Esophagus squamous epithelium (tissue), 4 donors: ENCODE results near the gene NKAIN4.

Experiments used
- POLR2A ChIP-seq, 4 donors: fragments of 450-650 bp; IDR thresholded peaks; one replicate each; pipeline ENCODE4 v1.6.1; 2017; ENCODE audit warnings: antibody characterized with exemption in 4 of 4, mild to moderate bottlenecking in 4 of 4, moderate library complexity in 3 of 4
- TF ChIP-seq, protein P1 (sequence below), 6 experiments: fragments of 450-650 bp in 4 of 6; fragments of 200-600 bp in 2 of 6; sonication (generic) in 2 of 6; IDR thresholded peaks; one replicate each; pipeline ENCODE4 v1.5.1; 2016 to 2019; ENCODE audit warnings: antibody characterized with exemption in 6 of 6, mild to moderate bottlenecking in 4 of 6, moderate library complexity in 4 of 6

DNA sequence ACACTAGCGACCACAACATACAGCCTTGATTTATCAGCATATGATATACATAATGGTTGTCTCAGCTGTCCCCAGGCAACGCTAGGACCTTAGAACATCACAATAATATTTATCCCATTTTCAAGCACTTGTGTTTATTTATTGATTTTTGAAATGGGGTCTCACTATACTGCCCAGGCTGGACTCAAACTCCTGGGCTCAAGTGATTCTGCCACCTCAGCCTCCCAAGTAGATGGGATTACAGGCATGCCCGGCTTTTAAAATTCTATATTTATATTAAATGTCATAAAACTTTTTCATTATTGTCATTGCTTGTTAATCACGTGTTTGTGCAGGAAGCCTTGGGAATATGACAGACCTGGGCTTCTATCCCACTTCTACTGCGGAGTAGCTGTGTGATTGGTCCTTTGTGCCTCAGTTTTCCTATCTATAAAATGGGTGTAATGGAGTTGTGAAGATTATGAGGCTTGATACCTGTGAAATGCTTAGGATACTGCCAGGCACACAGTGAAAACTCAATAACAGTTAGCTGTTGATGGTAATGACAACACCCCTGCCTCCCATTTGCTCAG is 48.9 kb upstream of the NKAIN4 start:
- TF ChIP-seq, protein P1, sequence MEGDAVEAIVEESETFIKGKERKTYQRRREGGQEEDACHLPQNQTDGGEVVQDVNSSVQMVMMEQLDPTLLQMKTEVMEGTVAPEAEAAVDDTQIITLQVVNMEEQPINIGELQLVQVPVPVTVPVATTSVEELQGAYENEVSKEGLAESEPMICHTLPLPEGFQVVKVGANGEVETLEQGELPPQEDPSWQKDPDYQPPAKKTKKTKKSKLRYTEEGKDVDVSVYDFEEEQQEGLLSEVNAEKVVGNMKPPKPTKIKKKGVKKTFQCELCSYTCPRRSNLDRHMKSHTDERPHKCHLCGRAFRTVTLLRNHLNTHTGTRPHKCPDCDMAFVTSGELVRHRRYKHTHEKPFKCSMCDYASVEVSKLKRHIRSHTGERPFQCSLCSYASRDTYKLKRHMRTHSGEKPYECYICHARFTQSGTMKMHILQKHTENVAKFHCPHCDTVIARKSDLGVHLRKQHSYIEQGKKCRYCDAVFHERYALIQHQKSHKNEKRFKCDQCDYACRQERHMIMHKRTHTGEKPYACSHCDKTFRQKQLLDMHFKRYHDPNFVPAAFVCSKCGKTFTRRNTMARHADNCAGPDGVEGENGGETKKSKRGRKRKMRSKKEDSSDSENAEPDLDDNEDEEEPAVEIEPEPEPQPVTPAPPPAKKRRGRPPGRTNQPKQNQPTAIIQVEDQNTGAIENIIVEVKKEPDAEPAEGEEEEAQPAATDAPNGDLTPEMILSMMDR (IDR thresholded peaks at IDR 0.05): no peak
- no peak for TF ChIP-seq POLR2A (IDR thresholded peaks at IDR 0.05)
